Brain microvascular endothelial cell (primary cell): ENCODE measurements around the gene VAPB.
A peak's percentile ranks its signal among the peaks of the same experiment; 100 is the strongest.

Experiments
- DNase-seq: peaks from one replicate; pipeline ENCODE4 v3.0.0-alpha.2; 2020
- H3K27ac ChIP-seq: fragments of 250-450 bp; sonication (Bioruptor Pico); 2 replicates; pipeline ENCODE4 v1.5.1; 2020; ENCODE audit warnings: mild to moderate bottlenecking, moderate library complexity
- H3K27me3 ChIP-seq: fragments of 250-450 bp; sonication (Bioruptor Pico); replicated peaks from 2 replicates; pipeline ENCODE4 v1.5.1; 2020; ENCODE audit warnings: mild to moderate bottlenecking
- H3K36me3 ChIP-seq: fragments of 250-450 bp; sonication (Bioruptor Pico); replicated peaks from 2 replicates; pipeline ENCODE4 v1.5.1; 2020; ENCODE audit warnings: mild to moderate bottlenecking
- H3K4me3 ChIP-seq: 2 replicates; pipeline ENCODE4 v1.5.1; 2011; ENCODE audit warnings: low read depth, mild to moderate bottlenecking, control low read depth, low read length, moderate library complexity
- CTCF ChIP-seq: IDR thresholded peaks from 2 replicates; pipeline ENCODE4 v1.5.1; 2011; ENCODE audit warnings: low read depth, mild to moderate bottlenecking, moderate library complexity, low read length, control low read depth, inconsistent platforms; ENCODE audit errors: missing control alignments
- in situ Hi-C: cut with HindIII; loops from 2 replicates; pipeline ENCODE4 v1.10.0; 2017; ENCODE audit warnings: low sequenced_read_pairs, low pct_ligation_motif_present

VAPB gene

GRCh38 chr20:58389968-58390658 lies 1.1 kb downstream of the VAPB start:
- in situ Hi-C loops, result no loop called here
- DNase-seq, result no peak

GRCh38 chr20:58390659-58391035 lies 1.6 kb downstream of the VAPB start:
- in situ Hi-C loops, result no loop called here
- Histone ChIP-seq H3K27ac (no peak overlapping the region), H3K4me3 (no peak overlapping the region), H3K27me3 (no peaks in the 10 kb centered on the region), H3K36me3 (peaks cover 15% of the 10 kb centered on the region)
- no peak for TF ChIP-seq CTCF
- no peak for DNase-seq

More at GRCh38 chr20:58389968-58390658, 1.1 kb downstream of the VAPB start:
- no peak for TF ChIP-seq CTCF
- Histone ChIP-seq H3K4me3 (peak overlapping the region; percentile 92), H3K36me3 (peaks cover 15% of the 10 kb centered on the region), H3K27me3 (no peaks in the 10 kb centered on the region), H3K27ac (peak overlapping the region; percentile 99)

- H3K4me3 ChIP-seq, result no peak overlapping the region
- TF ChIP-seq CTCF, result no peak
- DNase-seq, result no peak
- no peaks in the 10 kb centered on the region for H3K27me3 ChIP-seq
- H3K36me3 ChIP-seq, result peaks cover 15% of the 10 kb centered on the region
- no peak overlapping the region for H3K27ac ChIP-seq
- in situ Hi-C loops, result no loop called here
These were observed 3.3 kb downstream of the VAPB start for GRCh38 chr20:58392286-58392685.

GRCh38 chr20:58393299-58393698 lies 4.3 kb downstream of the VAPB start:
- Histone ChIP-seq H3K27me3 (no peaks in the 10 kb centered on the region), H3K36me3 (peaks cover 15% of the 10 kb centered on the region), H3K4me3 (no peak overlapping the region), H3K27ac (no peak overlapping the region)
- DNase-seq, result peak; percentile 13
- no peak for TF ChIP-seq CTCF
- in situ Hi-C loops, result no loop called here

- in situ Hi-C loops, result no loop called here
- no peak overlapping the region for H3K4me3 ChIP-seq
- TF ChIP-seq CTCF, result no peak
- peaks cover 13% of the 10 kb centered on the region for H3K36me3 ChIP-seq
- no peaks in the 10 kb centered on the region for H3K27me3 ChIP-seq
- H3K27ac ChIP-seq, result no peak overlapping the region
- DNase-seq, result no peak
These were observed 5.8 kb downstream of the VAPB start for GRCh38 chr20:58394801-58395200.

- no peak for TF ChIP-seq CTCF
- Histone ChIP-seq H3K36me3 (peaks cover 10% of the 10 kb centered on the region), H3K4me3 (no peak overlapping the region), H3K27ac (no peak overlapping the region), H3K27me3 (no peaks in the 10 kb centered on the region)
- no peak for DNase-seq
- in situ Hi-C loops, result no loop called here
These were observed 6.6 kb downstream of the VAPB start for GRCh38 chr20:58395604-58396003.
